Neural progenitor cell (in vitro differentiated cells): ENCODE measurements around the gene PTPRN2. TPM values are rescaled to one million over a fixed set of nuclear protein-coding genes. Genes with fewer than 3 reads are reported as not detected.
"Not testable (repeated sequence)": the region's sequence is repeated elsewhere in the genome, so short reads cannot be mapped to it uniquely, and the experiment has no call there.

Source experiments
- DNase-seq: peaks from one replicate; pipeline ENCODE4 v3.0.0-alpha.2; 2016; ENCODE audit warnings: low spot score
- H2AFZ ChIP-seq: fragments of 200-600 bp; sonication (generic); replicated peaks from 2 replicates; pipeline ENCODE4 v1.6.1; 2016; ENCODE audit warnings: antibody characterized with exemption
- H3F3A ChIP-seq: fragments of 200-600 bp; sonication (generic); 2 replicates; pipeline ENCODE4 v1.6.1; 2016; ENCODE audit warnings: antibody characterized with exemption, low read depth
- H3K27ac ChIP-seq: fragments of 200-600 bp; sonication (generic); 2 replicates; pipeline ENCODE4 v1.5.1; 2016; ENCODE audit warnings: mild to moderate bottlenecking
- H3K27me3 ChIP-seq: fragments of 200-600 bp; sonication (generic); 2 replicates; pipeline ENCODE4 v1.6.1; 2016; ENCODE audit warnings: mild to moderate bottlenecking, moderate library complexity
- H3K36me3 ChIP-seq: fragments of 200-600 bp; sonication (generic); 2 replicates; pipeline ENCODE4 v1.5.1; 2016
- H3K4me1 ChIP-seq: fragments of 200-600 bp; sonication (generic); 2 replicates; pipeline ENCODE4 v1.6.1; 2016; ENCODE audit warnings: mixed run types
- H3K4me2 ChIP-seq: fragments of 200-600 bp; sonication (generic); 2 replicates; pipeline ENCODE4 v1.6.1; 2016
- H3K4me3 ChIP-seq: fragments of 200-600 bp; sonication (generic); 2 replicates; pipeline ENCODE4 v1.5.1; 2016
- H3K79me2 ChIP-seq: fragments of 200-600 bp; sonication (generic); 2 replicates; pipeline ENCODE4 v1.6.1; 2016; ENCODE audit warnings: low read depth
- H3K9ac ChIP-seq: fragments of 200-600 bp; sonication (generic); 2 replicates; pipeline ENCODE4 v1.6.1; 2016
- H3K9me3 ChIP-seq: fragments of 200-600 bp; sonication (generic); 2 replicates; pipeline ENCODE4 v1.5.1; 2016; ENCODE audit warnings: low read depth
- H4K20me1 ChIP-seq: fragments of 200-600 bp; sonication (generic); 2 replicates; pipeline ENCODE4 v1.6.1; 2016; ENCODE audit warnings: low read depth
- H3K27ac Mint-ChIP-seq: 3 replicates; pipeline ENCODE4 v1.8.0; 2021; ENCODE audit warnings: mixed read lengths
- H3K27me3 Mint-ChIP-seq: 2 replicates; pipeline ENCODE4 v1.8.0; 2022; ENCODE audit warnings: low read depth, mild to moderate bottlenecking, inconsistent platforms, moderate library complexity, mixed read lengths; ENCODE audit not compliant: insufficient read depth
- H3K36me3 Mint-ChIP-seq: 3 replicates; pipeline ENCODE4 v1.8.0; 2021; ENCODE audit warnings: mixed read lengths
- H3K4me1 Mint-ChIP-seq: 3 replicates; pipeline ENCODE4 v1.8.0; 2021; ENCODE audit warnings: mixed read lengths
- H3K4me3 Mint-ChIP-seq: 3 replicates; pipeline ENCODE4 v1.8.0; 2021; ENCODE audit warnings: mild to moderate bottlenecking, moderate library complexity, mixed read lengths
- H3K9me3 Mint-ChIP-seq: 3 replicates; pipeline ENCODE4 v1.8.0; 2020; ENCODE audit warnings: mixed read lengths
- CTCF ChIP-seq: fragments of 200-600 bp; sonication (generic); IDR thresholded peaks from 2 replicates; pipeline ENCODE4 v1.5.1; 2017; ENCODE audit warnings: antibody characterized with exemption, mild to moderate bottlenecking
- EZH2 ChIP-seq: fragments of 200-600 bp; sonication (generic); IDR thresholded peaks from 2 replicates; pipeline ENCODE4 v1.6.1; 2017; ENCODE audit warnings: antibody characterized with exemption, mild to moderate bottlenecking, moderate library complexity
- EZH2phosphoT487 ChIP-seq: fragments of 200-600 bp; sonication (generic); IDR thresholded peaks from 2 replicates; pipeline ENCODE4 v1.6.1; 2017; ENCODE audit warnings: antibody characterized with exemption
- total RNA-seq: library from RNA; depleted of rRNA; stranded (reverse); fragments of >200 nt; gene quantifications from 2 replicates; pipeline ENCODE4 v1.2.3, GENCODE V29; 2015; ENCODE audit warnings: low replicate concordance

The PTPRN2 gene
- total RNA-seq, 1 donor from 2014 or later = 3.0 TPM

GRCh38 chr7:157849341-157849596 is 738.4 kb downstream of the PTPRN2 start:
- peaks cover 13% of the 10 kb centered on the region for H3F3A ChIP-seq

GRCh38 chr7:157848508-157849340 is 738.9 kb downstream of the PTPRN2 start:
- Histone ChIP-seq H3F3A (peaks cover 13% of the 10 kb centered on the region), H3K27ac (no peak overlapping the region), H3K27me3 (no peaks in the 10 kb centered on the region), H3K9ac (no peak overlapping the region), H3K9me3 (no peaks in the 10 kb centered on the region), H3K4me3 (no peak overlapping the region), H3K36me3 (no peaks in the 10 kb centered on the region), H4K20me1 (no peaks in the 10 kb centered on the region), H2AFZ (no peak overlapping the region), H3K4me1 (peaks cover 19% of the 10 kb centered on the region), H3K79me2 (no peaks in the 10 kb centered on the region), H3K4me2 (no peak overlapping the region)
- DNase-seq = no peak
- peaks cover 12% of the 10 kb centered on the region for H3K27me3 Mint-ChIP-seq
- TF ChIP-seq EZH2phosphoT487 = no peak
- no peak for TF ChIP-seq EZH2
- H3K36me3 Mint-ChIP-seq = no peaks in the 10 kb centered on the region
- peaks cover 14% of the 10 kb centered on the region for H3K9me3 Mint-ChIP-seq
- H3K4me1 Mint-ChIP-seq = peaks cover 37% of the 10 kb centered on the region
- no peak overlapping the region for H3K27ac Mint-ChIP-seq
- H3K4me3 Mint-ChIP-seq = no peak overlapping the region

More at GRCh38 chr7:157849341-157849596, 738.4 kb downstream of the PTPRN2 start:
- Histone ChIP-seq H3K4me2 (no peak overlapping the region), H4K20me1 (no peaks in the 10 kb centered on the region), H3K9me3 (no peaks in the 10 kb centered on the region), H3K36me3 (no peaks in the 10 kb centered on the region), H3K4me1 (peaks cover 19% of the 10 kb centered on the region), H3K27ac (no peak overlapping the region), H3K79me2 (no peaks in the 10 kb centered on the region), H3K9ac (no peak overlapping the region), H3K4me3 (no peak overlapping the region), H2AFZ (no peak overlapping the region), H3K27me3 (no peaks in the 10 kb centered on the region)
- Mint-ChIP-seq H3K36me3 (no peaks in the 10 kb centered on the region), H3K27me3 (peaks cover 8% of the 10 kb centered on the region), H3K4me3 (no peak overlapping the region), H3K27ac (no peak overlapping the region), H3K9me3 (peaks cover 14% of the 10 kb centered on the region), H3K4me1 (peaks cover 38% of the 10 kb centered on the region)
- DNase-seq = no peak
- TF ChIP-seq EZH2phosphoT487 = no peak
- TF ChIP-seq CTCF = no peak
- no peak for TF ChIP-seq EZH2

GRCh38 chr7:157847756-157848487 is 739.7 kb downstream of the PTPRN2 start:
- not testable (repeated sequence) for H3K27ac ChIP-seq, H3K36me3 Mint-ChIP-seq, H3K9me3 ChIP-seq, H3K4me3 Mint-ChIP-seq, H3K27me3 ChIP-seq, H3K4me3 ChIP-seq, H2AFZ ChIP-seq, H4K20me1 ChIP-seq, H3K27ac Mint-ChIP-seq, H3K36me3 ChIP-seq, DNase-seq, H3K79me2 ChIP-seq, H3K4me2 ChIP-seq, H3K9ac ChIP-seq
- Mint-ChIP-seq H3K9me3 (peaks cover 14% of the 10 kb centered on the region), H3K27me3 (peaks cover 12% of the 10 kb centered on the region), H3K4me1 (peaks cover 44% of the 10 kb centered on the region)
- Histone ChIP-seq H3K4me1 (peaks cover 26% of the 10 kb centered on the region), H3F3A (peaks cover 14% of the 10 kb centered on the region)

- H3K4me3 ChIP-seq, H3K27ac ChIP-seq, H3K9me3 ChIP-seq, H3K27me3 ChIP-seq, H3K79me2 ChIP-seq, H3K36me3 Mint-ChIP-seq, H3K36me3 ChIP-seq, H3K9ac ChIP-seq, DNase-seq, H4K20me1 ChIP-seq, H3K4me3 Mint-ChIP-seq, H3K27ac Mint-ChIP-seq, H2AFZ ChIP-seq, H3K4me2 ChIP-seq: not testable (repeated sequence)
- peaks cover 14% of the 10 kb centered on the region for H3K9me3 Mint-ChIP-seq
- Histone ChIP-seq H3K4me1 (peaks cover 33% of the 10 kb centered on the region), H3F3A (peaks cover 26% of the 10 kb centered on the region)
- peaks cover 50% of the 10 kb centered on the region for H3K4me1 Mint-ChIP-seq
- H3K27me3 Mint-ChIP-seq = peaks cover 10% of the 10 kb centered on the region
These were observed 740.9 kb downstream of the PTPRN2 start for GRCh38 chr7:157846746-157847145.
